Femur (tissue), 1 donor: ENCODE data around the gene CNTLN.
A peak's percentile ranks its signal among the peaks of the same experiment; 100 is the strongest.
"Not testable (repeated sequence)": the region's sequence is repeated elsewhere in the genome, so short reads cannot be mapped to it uniquely, and the experiment has no call there.

Source experiments
- DNase-seq: peaks from one replicate; pipeline ENCODE4 v3.0.0-alpha.2; 2017

The CNTLN gene

DNA sequence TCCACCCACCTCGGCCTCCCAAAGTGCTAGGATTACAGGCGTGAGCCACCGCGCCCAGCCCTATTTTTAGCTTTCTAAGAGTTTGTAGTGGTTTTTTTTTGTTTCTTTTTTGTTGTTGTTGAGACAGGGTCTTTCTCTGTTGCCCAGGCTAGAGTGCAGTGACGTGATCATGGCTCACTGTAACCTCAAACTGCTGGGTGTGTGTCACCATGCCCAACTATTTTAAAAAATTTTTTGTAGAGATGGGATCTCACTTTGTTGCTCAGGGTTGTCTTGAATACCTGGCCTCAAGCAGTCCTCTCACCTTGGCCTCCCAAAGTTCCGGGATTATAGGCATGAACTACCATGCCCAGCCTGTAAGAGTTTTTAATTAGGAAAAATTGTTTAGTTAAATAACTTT, 298.7 kb downstream of the CNTLN start:
- DNase-seq: no peak

DNA sequence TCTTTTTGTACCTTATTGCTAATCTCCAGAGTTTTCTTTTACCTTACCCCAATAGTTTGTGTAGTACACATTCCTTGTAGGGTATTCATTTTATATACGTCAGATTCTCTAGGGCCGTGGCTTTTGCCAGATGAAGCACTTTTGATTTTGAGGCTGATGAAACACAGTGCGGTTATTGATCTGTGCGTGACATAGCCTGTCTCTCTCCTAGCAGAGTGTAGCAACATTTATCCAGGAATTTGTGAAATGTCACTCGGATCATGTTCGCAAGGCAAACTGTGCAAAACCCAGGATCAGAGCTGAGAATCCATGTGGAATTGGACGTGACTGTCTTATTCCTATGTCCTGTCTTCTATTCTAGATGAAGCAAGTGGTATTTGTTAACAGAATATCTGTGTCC, 302.0 kb downstream of the CNTLN start:
- no peak for DNase-seq

DNA sequence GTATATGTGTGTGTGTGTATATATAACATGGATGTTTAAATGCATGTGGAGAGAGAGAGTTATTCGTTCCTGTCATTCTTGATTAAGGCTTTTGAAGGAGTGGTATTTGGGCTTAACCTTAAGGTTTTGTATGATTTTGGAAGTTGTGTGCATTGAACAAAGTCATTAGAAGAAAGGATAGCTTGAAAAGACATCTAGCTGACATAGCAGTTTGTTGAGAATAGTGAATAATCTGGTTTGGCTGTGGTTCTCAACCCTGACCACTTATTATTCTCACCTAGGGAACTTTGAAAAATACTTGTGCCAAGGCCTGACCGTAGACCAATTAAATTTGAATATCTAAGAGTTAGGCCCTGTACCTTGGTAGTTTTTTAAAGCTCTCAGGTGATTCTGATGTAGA, 303.0 kb downstream of the CNTLN start:
- DNase-seq: no peak

GRCh38 chr9:17445126-17445525, 310.3 kb downstream of the CNTLN start:
- DNase-seq: not testable (repeated sequence)

- DNase-seq: no peak
These were observed 318.9 kb downstream of the CNTLN start for GRCh38 chr9:17453751-17454150.

- DNase-seq: peak; percentile 37
These were observed 328.1 kb downstream of the CNTLN start for GRCh38 chr9:17462869-17463464.

GRCh38 chr9:17470036-17470813, 335.4 kb downstream of the CNTLN start:
- no peak for DNase-seq

GRCh38 chr9:17472126-17472525, 337.3 kb downstream of the CNTLN start:
- no peak for DNase-seq

DNA sequence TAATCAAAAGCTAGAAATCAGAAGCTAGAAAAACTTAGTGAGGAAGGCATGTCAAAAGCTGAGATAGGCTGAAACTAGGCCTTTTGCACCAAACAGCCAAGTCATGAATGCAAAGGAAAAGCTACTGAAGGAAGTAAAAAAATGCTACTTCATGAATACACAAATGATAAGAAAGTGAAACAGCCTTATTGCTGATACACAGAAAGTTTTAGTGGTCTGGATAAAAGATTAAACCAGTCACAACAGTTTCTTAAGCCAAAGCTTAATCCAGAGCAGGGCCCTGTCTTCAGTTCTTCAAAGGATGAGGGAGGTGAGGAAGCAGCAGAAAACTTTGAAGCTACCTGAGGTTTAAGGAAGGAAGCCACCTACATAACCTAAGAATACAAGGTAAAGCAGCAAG, 341.6 kb downstream of the CNTLN start:
- no peak for DNase-seq

DNA sequence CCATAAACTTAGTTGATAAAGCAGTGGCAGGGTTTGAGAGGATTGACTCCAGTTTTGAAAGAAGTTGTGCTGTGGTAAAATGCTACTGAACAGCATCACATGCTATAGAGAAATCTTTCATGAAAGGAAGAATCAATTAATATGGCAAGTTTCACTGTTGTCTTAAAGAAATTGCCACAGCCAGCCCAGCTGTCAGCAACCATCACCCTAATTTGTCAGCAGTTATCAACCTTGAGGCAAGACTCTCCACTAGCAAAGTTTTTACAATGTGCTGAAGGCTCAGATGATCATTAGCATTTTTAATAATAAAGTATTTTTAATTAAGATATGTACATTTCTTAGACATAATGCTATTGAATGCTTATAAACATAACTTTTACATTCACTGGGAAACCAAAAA, 343.0 kb downstream of the CNTLN start:
- DNase-seq: no peak

GRCh38 chr9:17480966-17481365, 346.1 kb downstream of the CNTLN start:
- DNase-seq: peak; percentile 15

GRCh38 chr9:17481565-17481964, 346.7 kb downstream of the CNTLN start:
- no peak for DNase-seq

GRCh38 chr9:17484906-17485305, 350.1 kb downstream of the CNTLN start:
- DNase-seq: no peak

- no peak for DNase-seq
These were observed 351.6 kb downstream of the CNTLN start for GRCh38 chr9:17486396-17486795.

DNA sequence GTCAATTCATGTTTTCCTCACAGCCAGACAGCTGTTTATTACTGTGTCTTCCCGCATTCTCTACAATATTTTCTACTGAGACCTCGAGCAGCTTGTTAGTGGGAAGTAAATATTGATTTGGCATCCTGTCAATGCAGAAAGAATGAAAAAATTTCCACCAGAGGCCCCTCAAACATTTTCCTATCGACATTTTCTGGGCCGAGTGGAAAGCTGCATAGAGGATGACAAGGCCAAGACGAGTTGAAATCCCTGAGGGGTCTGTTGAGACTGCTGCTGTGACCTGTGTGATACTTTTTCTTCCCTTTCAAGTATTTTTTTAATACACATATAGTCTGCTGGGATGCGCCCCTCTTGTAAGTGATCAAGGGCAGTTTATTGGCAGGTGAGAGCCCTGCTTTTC, 352.6 kb downstream of the CNTLN start:
- DNase-seq: no peak

DNA sequence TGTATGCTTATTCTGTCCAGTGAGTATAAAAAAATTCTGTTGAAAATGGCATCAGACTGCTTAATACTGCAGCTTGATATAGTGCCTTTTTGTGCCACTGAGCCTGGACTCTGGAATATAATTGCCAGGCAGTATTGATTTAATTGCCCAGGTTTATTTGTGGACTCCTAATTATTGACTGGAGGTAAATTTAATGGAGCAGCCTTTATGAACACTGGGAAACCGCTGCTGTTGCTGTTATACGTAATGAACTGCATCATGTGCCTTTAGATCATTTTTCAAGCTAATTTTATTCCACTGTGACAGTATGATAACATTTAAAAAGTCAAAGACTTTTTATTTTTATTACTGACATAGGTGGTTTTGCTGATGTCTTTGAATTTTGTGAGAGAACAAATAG, 353.8 kb downstream of the CNTLN start:
- DNase-seq: no peak

DNA sequence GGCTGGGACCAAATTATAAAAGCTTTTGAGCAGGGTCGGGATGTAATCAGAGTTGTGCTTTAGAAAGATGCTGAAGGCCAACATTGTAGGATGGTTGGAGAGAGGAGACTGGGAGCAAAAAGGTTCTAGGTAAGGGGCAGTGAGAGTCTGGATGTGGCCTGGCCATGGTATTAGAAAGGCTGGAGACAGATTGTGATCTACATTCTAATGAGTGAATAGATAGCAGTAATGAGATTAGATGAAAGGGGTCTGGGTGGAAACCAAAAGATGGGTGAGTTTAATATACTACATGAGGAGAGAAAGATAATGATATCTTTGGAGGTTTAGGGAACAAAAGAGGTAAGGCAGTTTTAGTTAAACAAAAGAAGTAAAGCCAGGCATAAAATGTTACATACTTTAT, 355.3 kb downstream of the CNTLN start:
- DNase-seq: no peak

DNA sequence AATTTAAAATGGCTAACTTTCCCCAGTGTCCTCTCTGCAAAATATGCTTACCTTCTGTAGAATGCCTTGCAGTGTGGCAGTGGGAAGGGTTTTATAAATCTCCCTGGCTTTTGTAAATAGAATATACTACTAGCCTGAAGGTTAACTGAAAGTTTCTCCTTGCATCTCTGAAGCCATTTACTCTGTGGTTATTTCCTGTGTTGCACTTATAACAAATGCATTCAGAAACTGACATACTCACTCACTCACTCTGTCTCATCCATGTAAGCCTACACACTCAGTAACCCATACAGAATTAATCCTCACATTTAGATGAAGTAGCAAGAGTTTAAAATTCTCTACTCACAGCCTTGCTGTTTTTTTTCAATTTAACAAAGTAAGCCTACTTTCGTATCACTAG, 356.9 kb downstream of the CNTLN start:
- DNase-seq: no peak

DNA sequence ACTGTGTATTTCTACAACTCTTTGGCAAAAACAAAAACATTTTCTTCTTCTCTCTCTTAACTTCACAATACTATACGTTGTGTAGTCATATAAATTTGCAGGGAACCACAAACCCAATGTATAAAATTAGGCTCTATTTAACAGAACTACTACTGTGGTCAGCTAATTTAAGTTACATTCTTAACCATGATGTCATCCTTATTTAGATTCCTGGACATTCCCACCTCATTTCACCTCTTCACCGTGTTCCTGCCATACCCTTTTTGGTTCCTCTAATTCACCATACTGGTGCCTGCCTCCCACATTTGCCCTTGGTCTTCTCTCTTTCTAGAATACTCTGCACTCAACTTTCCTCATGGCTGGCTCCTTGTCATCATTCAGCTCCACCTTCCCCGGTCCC, 368.4 kb downstream of the CNTLN start:
- no peak for DNase-seq

- DNase-seq: no peak
These were observed 374.3 kb downstream of the CNTLN start for GRCh38 chr9:17509151-17509550.

DNA sequence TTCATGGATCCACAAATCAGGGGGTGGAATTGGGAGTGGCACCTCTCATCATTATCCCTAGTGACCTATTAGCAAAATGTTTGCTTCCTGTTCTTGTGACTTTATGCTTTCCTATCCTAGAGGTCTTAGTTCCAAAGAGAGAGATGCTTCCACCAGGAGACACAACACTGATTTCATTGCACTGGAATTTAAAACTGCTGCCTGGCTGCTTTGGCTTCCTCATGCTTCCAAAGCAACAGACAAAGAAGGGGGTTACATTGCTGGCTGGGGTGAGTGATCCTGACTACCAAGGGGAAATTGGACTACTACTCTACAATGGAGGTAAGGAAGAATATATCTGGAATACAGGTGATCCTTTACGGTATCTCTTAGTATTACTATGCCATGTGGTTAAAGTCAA, 374.9 kb downstream of the CNTLN start:
- no peak for DNase-seq

- DNase-seq: no peak
These were observed 384.9 kb downstream of the CNTLN start for GRCh38 chr9:17519761-17520160.

GRCh38 chr9:17520268-17521064, 385.6 kb downstream of the CNTLN start:
- DNase-seq: no peak
